Mesothelial cell of epicardium (in vitro differentiated cells): ENCODE data around the gene WDR83. TPM values are rescaled to one million over a fixed set of nuclear protein-coding genes. Genes with fewer than 3 reads are reported as not detected.

Experiments used
- DNase-seq, 2 experiments: peaks; one replicate each; pipeline ENCODE4 v3.0.0; 2021; ENCODE audit warnings: low spot score in 2 of 2; ENCODE audit not compliant: unreplicated experiment in 2 of 2
- H3K27ac Mint-ChIP-seq: 2 replicates; pipeline ENCODE4 v1.8.0; 2021; ENCODE audit warnings: mixed read lengths
- H3K27me3 Mint-ChIP-seq: 2 replicates; pipeline ENCODE4 v1.8.0; 2021; ENCODE audit warnings: low read depth, mixed read lengths
- H3K36me3 Mint-ChIP-seq: 2 replicates; pipeline ENCODE4 v1.8.0; 2021; ENCODE audit warnings: mixed read lengths
- H3K4me1 Mint-ChIP-seq: 2 replicates; pipeline ENCODE4 v1.8.0; 2021; ENCODE audit warnings: mixed read lengths
- H3K4me3 Mint-ChIP-seq: 2 replicates; pipeline ENCODE4 v1.8.0; 2021; ENCODE audit warnings: mild to moderate bottlenecking, moderate library complexity, mixed read lengths
- H3K9me3 Mint-ChIP-seq: 2 replicates; pipeline ENCODE4 v1.8.0; 2021; ENCODE audit warnings: mixed read lengths
- total RNA-seq: library from RNA; stranded (reverse); gene quantifications from 3 replicates; pipeline ENCODE4 v1.2.1, GENCODE V29; 2021
- TF ChIP-seq, protein P1 (sequence below): fragments of 200-600 bp; sonication (generic); IDR thresholded peaks from one replicate; pipeline ENCODE4 v1.5.0; 2021; ENCODE audit warnings: antibody characterized with exemption; ENCODE audit not compliant: unreplicated experiment

The WDR83 gene
- total RNA-seq, 1 donor from 2014 or later = 13.6 TPM

DNA sequence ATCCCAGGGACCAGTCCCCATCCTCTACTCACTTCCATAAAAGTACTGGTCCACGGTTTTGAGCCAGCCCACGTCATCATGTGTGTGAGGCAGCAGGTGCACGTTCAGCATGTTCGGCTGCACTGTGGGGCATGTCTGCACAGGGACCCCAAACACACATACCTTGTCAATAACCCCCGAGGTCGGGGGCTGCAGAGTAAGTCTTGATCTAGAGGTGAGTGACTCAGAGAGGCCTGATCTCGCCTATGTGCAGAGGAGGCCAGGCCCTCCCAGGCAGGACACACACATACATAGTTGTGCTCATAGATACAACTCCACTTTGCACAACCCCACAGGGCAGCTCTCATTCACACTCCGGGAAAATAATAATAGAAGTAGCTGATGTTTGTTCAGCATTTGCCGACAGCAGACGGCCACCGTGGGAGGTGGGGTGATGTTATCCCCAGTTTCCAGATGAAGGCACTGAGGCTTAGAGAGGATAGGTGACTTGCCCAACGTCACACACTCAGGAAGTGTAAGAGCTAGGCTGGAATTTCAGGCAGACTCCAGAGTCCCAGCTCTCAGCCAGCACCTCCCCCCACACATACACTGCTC, 839 bp upstream of the WDR83 start:
- no peak for DNase-seq
- Mint-ChIP-seq H3K4me1 (peaks cover 41% of the 10 kb centered on the region), H3K9me3 (no peaks in the 10 kb centered on the region), H3K4me3 (peak overlapping the region; percentile 99), H3K27ac (peak overlapping the region; percentile 95), H3K27me3 (no peaks in the 10 kb centered on the region), H3K36me3 (peaks cover 3% of the 10 kb centered on the region)
- TF ChIP-seq, protein P1, sequence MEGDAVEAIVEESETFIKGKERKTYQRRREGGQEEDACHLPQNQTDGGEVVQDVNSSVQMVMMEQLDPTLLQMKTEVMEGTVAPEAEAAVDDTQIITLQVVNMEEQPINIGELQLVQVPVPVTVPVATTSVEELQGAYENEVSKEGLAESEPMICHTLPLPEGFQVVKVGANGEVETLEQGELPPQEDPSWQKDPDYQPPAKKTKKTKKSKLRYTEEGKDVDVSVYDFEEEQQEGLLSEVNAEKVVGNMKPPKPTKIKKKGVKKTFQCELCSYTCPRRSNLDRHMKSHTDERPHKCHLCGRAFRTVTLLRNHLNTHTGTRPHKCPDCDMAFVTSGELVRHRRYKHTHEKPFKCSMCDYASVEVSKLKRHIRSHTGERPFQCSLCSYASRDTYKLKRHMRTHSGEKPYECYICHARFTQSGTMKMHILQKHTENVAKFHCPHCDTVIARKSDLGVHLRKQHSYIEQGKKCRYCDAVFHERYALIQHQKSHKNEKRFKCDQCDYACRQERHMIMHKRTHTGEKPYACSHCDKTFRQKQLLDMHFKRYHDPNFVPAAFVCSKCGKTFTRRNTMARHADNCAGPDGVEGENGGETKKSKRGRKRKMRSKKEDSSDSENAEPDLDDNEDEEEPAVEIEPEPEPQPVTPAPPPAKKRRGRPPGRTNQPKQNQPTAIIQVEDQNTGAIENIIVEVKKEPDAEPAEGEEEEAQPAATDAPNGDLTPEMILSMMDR = no peak

DNA sequence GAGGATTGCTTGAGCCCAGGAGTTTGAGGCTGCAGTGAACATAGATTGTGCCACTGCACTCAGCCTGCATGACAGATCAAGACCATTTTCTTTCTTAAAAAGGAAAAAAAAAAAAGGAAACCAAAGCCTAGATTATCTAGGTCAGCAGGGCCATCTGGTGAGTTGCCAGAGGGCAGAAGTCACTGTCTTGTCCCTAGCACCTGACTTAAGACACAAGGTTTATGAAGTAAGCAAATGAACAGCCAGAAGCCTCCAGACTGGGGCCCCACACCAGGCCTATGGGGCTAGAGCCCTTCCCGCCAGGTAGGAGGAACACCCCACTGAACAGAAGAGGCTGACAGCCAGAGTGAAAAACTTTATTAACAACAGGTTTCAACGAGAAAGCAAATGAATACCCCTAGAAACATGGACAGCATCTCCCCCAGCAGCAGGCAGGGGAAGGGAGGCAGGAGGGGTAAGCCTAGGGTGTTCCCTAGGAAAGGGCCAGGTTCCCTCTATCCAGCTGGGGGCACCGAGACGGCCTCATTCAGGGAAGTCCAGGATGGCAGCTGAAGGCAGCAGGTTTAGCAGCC, 1.2 kb downstream of the WDR83 start:
- no peaks in the 10 kb centered on the region for H3K9me3 Mint-ChIP-seq
- H3K27me3 Mint-ChIP-seq = no peaks in the 10 kb centered on the region
- peak overlapping the region; percentile 93 for H3K27ac Mint-ChIP-seq
- H3K4me1 Mint-ChIP-seq = peaks cover 42% of the 10 kb centered on the region
- TF ChIP-seq, protein P1 = no peak
- no peak for DNase-seq
- peak overlapping the region; percentile 99 for H3K4me3 Mint-ChIP-seq
- peaks cover 7% of the 10 kb centered on the region for H3K36me3 Mint-ChIP-seq

DNA sequence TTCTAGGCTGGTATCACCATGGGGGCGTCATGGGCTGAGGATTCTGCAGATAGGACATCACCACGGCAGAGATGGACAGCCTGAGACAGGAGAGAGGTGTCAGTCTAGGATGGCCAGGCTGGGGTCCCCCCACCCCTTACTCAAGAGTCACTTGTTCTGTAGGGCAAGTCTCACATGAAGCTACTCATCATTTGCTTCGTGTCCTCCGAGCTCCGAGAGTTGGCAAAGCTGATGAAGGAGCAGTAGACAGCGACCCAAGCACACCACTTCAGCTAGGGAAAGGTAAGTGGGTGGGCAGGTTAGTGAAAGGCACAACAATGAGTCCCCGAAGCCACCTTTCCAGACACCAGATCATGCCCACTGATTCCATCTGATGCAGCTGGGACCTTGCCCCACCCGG, 1.7 kb downstream of the WDR83 start:
- Mint-ChIP-seq H3K9me3 (no peaks in the 10 kb centered on the region), H3K4me3 (peak overlapping the region; percentile 99), H3K4me1 (peaks cover 42% of the 10 kb centered on the region), H3K27me3 (no peaks in the 10 kb centered on the region), H3K36me3 (peaks cover 4% of the 10 kb centered on the region), H3K27ac (peak overlapping the region; percentile 100)
- TF ChIP-seq, protein P1 = no peak
- no peak for DNase-seq

GRCh38 chr19:12668932-12669269, 2.3 kb downstream of the WDR83 start:
- peak in 1 of 2 experiments; percentile 65 for DNase-seq
- H3K36me3 Mint-ChIP-seq = peaks cover 6% of the 10 kb centered on the region

DNA sequence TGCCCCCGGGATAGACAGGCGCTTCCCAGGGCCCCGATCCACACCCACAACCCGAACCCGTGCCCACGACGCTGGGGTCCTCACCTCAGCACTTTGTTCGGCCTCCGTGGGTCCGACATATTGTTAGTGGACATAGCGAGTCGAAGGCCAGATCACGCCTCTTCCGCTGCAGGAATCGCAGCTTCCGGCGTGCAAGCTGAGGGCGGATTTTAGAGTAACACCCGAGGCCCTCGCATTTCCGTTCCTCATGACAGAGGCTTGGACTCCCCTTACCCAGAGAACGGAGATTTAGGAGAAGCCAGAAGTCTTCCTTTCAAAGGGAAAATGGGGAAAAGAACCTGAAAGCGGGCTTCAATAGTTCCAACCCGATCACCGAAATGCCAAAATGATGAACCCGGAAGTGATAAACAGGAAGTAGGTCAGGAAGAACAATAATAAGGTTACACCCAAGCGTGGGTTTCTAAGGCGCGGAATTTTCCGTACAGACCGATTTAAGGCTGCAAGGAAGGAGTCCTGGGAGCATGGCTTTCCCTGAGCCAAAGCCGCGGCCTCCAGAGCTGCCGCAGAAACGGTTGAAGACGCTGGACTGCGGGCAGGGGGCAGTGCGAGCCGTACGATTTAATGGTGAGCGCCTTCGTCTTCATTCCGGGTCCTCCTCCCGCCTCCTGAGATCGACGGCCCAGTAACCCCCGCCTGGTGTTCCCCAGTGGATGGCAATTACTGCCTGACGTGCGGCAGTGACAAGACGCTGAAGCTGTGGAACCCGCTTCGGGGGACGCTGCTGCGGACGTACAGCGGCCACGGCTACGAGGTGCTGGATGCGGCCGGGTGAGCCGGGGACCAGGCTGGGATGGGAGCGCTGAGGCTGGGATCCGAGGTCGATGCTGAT, 2.9 kb downstream of the WDR83 start:
- Mint-ChIP-seq H3K9me3 (no peaks in the 10 kb centered on the region), H3K4me3 (peak overlapping the region; percentile 99), H3K4me1 (peaks cover 42% of the 10 kb centered on the region), H3K36me3 (peaks cover 12% of the 10 kb centered on the region), H3K27me3 (no peaks in the 10 kb centered on the region), H3K27ac (peak overlapping the region; percentile 100)
- TF ChIP-seq, protein P1 = no peak
- peak; percentile 56 to 76 for DNase-seq

More at GRCh38 chr19:12668932-12669269, 2.3 kb downstream of the WDR83 start:
- Mint-ChIP-seq H3K27ac (peak overlapping the region; percentile 100), H3K4me3 (peak overlapping the region; percentile 99), H3K27me3 (no peaks in the 10 kb centered on the region), H3K4me1 (peaks cover 42% of the 10 kb centered on the region), H3K9me3 (no peaks in the 10 kb centered on the region)
- TF ChIP-seq, protein P1 = no peak
